Measurements from ENCODE around the gene MKNK2. TPM values are rescaled to one million over a fixed set of nuclear protein-coding genes. Genes with fewer than 3 reads are reported as not detected.

Gene MKNK2
- total and polyA plus RNA-seq, 4 donors, result 107 to 333 (median 160) TPM

DNA sequence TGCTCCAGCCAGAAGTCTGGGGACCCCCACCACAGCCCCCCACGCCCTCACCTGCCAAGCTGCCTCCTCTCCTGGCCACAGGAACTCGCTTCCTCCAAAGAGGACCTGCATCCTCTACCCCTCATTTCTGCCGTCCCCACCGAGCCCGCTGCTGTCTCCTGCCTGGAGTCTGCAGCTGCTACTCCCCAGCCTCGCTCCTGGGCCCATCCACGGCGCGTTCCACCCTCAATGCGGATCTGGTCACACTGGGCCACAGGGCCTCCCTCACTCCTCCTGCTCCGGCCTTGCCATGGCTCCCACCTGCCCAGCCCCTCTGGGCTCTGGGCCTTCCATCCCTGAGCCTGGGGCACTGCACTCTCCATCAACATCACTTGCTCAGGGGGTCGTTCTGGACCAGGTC, 39.9 kb downstream of the MKNK2 start:
- H3K27ac ChIP-seq (ENCODE audit: low read depth in 1 of 2, low read length in 1 of 2), result no peak overlapping the region
- peaks cover 0 to 2% (median under 1%) of the 10 kb centered on the region in 4 donors for H3K36me3 ChIP-seq (ENCODE audit: control insufficient read depth in 4 of 4, insufficient read depth in 4 of 4, low read length in 4 of 4)
- peaks cover 0 to 5% (median 0%) of the 10 kb centered on the region in 5 donors for H3K4me1 ChIP-seq (ENCODE audit: control insufficient read depth in 5 of 5, insufficient read depth in 5 of 5, low read length in 5 of 5)
- 95% methylated on average over 12 of the region's 12 CpGs for WGBS, 2 donors
- no peaks in the 10 kb centered on the region for H3K27me3 ChIP-seq (ENCODE audit: control insufficient read depth in 3 of 3, insufficient read depth in 3 of 3, low read length in 2 of 3)
- TF ChIP-seq, protein P1, sequence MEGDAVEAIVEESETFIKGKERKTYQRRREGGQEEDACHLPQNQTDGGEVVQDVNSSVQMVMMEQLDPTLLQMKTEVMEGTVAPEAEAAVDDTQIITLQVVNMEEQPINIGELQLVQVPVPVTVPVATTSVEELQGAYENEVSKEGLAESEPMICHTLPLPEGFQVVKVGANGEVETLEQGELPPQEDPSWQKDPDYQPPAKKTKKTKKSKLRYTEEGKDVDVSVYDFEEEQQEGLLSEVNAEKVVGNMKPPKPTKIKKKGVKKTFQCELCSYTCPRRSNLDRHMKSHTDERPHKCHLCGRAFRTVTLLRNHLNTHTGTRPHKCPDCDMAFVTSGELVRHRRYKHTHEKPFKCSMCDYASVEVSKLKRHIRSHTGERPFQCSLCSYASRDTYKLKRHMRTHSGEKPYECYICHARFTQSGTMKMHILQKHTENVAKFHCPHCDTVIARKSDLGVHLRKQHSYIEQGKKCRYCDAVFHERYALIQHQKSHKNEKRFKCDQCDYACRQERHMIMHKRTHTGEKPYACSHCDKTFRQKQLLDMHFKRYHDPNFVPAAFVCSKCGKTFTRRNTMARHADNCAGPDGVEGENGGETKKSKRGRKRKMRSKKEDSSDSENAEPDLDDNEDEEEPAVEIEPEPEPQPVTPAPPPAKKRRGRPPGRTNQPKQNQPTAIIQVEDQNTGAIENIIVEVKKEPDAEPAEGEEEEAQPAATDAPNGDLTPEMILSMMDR (IDR thresholded peaks at IDR 0.05; ENCODE audit: control extremely low read depth, extremely low read depth), result no peak
- H3K4me3 ChIP-seq, result no peak overlapping the region
- no peak overlapping the region for H3K9ac ChIP-seq (ENCODE audit: insufficient read depth in 1 of 2, low read length in 2 of 2)
- ATAC-seq (ENCODE audit: insufficient read depth, low FRiP score) (no peak), DNase-seq (no peak)
- H3K9me3 ChIP-seq (ENCODE audit: control insufficient read depth in 4 of 4, insufficient read depth in 3 of 4, low read length in 3 of 4), result no peaks in the 10 kb centered on the region

DNA sequence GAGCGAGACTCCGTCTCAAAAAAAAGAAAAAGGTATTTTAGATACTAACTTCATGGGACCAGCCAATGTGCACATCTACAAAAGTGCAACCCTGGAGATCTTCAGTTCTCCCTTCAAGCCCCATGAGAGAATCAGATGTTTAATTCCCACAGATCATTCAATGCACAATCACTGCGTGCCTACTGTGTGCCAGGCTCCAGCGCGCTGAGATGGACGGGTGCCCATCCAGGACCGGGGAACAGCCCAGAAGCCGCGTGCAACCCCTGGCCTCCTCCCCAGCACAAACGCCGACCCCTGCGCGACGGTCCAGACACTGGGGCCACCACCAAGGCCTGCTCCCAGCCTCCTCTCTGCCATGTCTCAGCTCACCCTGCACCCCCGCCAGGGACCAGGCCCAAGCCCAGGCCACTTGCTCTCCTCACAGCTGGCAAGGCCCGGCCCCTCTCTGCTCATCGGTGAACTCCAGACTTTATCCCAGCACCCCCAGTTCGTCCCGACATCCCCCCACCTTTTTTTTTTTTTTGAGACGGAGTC, 40.8 kb downstream of the MKNK2 start:
- H3K4me1 ChIP-seq (ENCODE audit: control insufficient read depth in 5 of 5, insufficient read depth in 5 of 5, low read length in 5 of 5), result peaks cover 0 to 5% (median 0%) of the 10 kb centered on the region in 5 donors
- H3K27me3 ChIP-seq (ENCODE audit: control insufficient read depth in 3 of 3, insufficient read depth in 3 of 3, low read length in 2 of 3), result no peaks in the 10 kb centered on the region
- no peak overlapping the region for H3K9ac ChIP-seq (ENCODE audit: insufficient read depth in 1 of 2, low read length in 2 of 2)
- H3K9me3 ChIP-seq (ENCODE audit: control insufficient read depth in 4 of 4, insufficient read depth in 3 of 4, low read length in 3 of 4), result no peaks in the 10 kb centered on the region
- WGBS, 2 donors, result 94% methylated on average over 20 of the region's 20 CpGs
- no peak overlapping the region for H3K4me3 ChIP-seq
- TF ChIP-seq, protein P1 (IDR thresholded peaks at IDR 0.05; ENCODE audit: control extremely low read depth, extremely low read depth), result no peak
- ATAC-seq (ENCODE audit: insufficient read depth, low FRiP score) (no peak), DNase-seq (no peak)
- H3K27ac ChIP-seq (ENCODE audit: low read depth in 1 of 2, low read length in 1 of 2), result no peak overlapping the region
- peaks cover 0 to 2% (median under 1%) of the 10 kb centered on the region in 4 donors for H3K36me3 ChIP-seq (ENCODE audit: control insufficient read depth in 4 of 4, insufficient read depth in 4 of 4, low read length in 4 of 4)

DNA sequence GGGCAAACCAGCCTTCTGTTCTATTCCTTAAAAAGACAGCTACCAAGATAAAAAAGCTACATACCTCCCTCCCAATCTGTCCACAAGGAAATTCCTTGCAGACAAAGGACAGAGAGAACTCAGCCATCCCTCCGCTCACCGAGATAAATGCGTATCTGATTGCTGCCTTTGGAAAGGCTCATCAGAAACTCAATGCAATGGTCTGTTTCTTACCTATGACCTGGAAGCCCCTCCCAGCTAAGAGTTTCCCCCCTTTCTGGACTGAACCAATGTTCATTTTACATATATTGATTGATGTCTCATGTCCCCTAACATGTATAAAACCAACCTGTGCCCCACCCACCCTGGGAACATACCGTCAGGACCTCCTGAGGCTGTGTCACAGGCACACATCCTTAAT, 47.2 kb downstream of the MKNK2 start:
- WGBS, 2 donors, result 95 to 96% methylated on average over 4 of the region's 4 CpGs
- Histone ChIP-seq H3K9me3 (ENCODE audit: control insufficient read depth in 4 of 4, insufficient read depth in 3 of 4, low read length in 3 of 4) (no peaks in the 10 kb centered on the region), H3K36me3 (ENCODE audit: control insufficient read depth in 4 of 4, insufficient read depth in 4 of 4, low read length in 4 of 4) (peaks cover 0 to 26% (median 3%) of the 10 kb centered on the region in 4 donors), H3K27me3 (ENCODE audit: control insufficient read depth in 3 of 3, insufficient read depth in 3 of 3, low read length in 2 of 3) (no peaks in the 10 kb centered on the region), H3K27ac (ENCODE audit: low read depth in 1 of 2, low read length in 1 of 2) (no peak overlapping the region), H3K9ac (ENCODE audit: insufficient read depth in 1 of 2, low read length in 2 of 2) (no peak overlapping the region), H3K4me1 (ENCODE audit: control insufficient read depth in 5 of 5, insufficient read depth in 5 of 5, low read length in 5 of 5) (no peaks in the 10 kb centered on the region), H3K4me3 (no peak overlapping the region)
- TF ChIP-seq, protein P1 (IDR thresholded peaks at IDR 0.05; ENCODE audit: control extremely low read depth, extremely low read depth), result no peak
- ATAC-seq (ENCODE audit: insufficient read depth, low FRiP score), result no peak
- DNase-seq, result no peak
